GM11168 (cell line): ENCODE data around the gene CRYL1.

ENCODE experiments used
- in situ Hi-C: fragments of 300-500 bp; cut with MboI; formaldehyde crosslinking; loops from one replicate; pipeline ENCODE4 v1.12.0; 2022; ENCODE audit warnings: low sequenced_read_pairs; ENCODE audit not compliant: unreplicated experiment

The CRYL1 gene

DNA sequence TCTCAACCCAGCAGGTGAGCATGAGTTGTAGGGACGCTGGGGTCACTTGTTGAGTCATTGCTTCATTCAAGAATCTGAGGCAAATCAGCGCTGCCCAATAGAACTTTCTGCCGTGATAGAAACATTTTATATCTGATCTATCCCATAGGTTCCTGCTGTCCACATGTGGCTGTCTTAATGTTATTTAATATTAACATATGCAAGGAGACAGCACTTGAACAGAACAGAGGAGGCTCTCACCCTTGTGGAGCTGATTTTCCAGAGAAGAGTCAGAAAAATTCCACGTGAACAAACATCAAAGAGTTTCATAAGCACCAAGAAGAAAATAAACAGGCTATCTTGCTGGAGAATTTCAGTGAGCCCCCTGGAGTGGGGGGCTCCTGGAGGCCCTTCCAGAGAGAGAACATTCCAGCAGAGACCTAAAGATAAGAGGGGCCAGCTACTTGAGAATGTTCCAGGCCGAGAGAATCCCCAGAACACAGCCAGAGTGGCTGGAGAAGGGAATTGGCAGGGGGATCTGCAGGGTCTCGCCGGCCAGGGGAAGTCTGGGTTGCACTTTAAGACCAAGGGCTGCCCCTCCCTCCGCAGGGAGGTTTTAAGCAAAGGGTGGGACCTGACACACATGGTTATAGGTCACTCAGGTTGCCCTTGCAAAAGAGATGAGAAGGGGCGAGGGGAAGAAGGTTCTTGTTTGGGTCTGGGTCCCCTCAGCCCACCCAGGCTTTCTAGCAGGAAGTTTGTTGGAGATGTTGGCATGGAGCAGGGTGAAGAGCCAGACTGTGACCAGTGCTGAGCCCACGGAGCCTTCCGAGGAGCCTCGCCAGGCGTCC lies 135.7 kb downstream of the CRYL1 start:
- in situ Hi-C loops = no loop called here

DNA sequence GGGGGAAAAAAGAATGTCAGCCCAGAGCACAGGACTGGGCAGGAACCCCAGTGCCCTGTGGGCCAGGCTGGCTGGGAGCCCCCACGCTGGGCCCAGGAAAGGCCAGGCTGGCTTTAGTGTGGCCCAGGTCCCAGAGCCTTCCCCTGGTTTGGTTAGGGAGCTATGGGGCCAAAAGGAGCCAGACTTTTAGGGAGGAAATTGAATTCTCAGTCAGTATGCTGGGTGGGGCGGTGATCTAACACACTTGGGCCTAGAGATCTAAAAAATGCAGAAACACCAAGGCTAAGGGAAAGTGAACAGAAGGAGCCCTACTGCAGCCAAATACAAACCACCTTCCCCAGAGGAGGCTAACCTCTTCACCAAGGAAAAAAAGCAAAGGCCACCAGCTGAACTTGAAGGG lies 137.5 kb downstream of the CRYL1 start:
- in situ Hi-C loops = no loop called here

DNA sequence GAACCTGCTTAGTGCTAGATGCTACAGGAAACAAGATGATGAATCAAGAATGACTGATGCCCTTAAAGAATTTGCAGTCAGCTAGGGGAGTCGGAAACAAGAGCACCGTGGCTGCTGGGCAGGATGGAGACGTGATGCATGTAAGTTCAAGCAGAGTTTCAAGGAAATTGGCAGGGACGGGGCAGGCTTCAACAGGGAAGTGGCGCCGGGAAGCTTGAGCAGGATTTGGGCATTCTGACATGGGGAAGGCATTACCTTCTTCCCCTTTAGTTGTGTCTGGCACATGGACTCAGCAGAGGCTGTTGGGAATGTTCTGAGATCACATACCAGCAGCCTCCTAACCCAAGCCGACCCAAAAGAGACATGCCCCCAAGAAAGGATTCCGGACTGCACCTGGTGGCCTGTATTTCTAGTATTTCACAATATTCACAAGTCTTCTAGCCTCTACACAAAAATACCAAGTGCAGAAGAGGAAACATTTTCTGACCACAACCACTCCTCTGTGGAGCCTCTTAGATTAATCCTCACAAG lies 138.2 kb downstream of the CRYL1 start:
- in situ Hi-C loops = no loop called here

DNA sequence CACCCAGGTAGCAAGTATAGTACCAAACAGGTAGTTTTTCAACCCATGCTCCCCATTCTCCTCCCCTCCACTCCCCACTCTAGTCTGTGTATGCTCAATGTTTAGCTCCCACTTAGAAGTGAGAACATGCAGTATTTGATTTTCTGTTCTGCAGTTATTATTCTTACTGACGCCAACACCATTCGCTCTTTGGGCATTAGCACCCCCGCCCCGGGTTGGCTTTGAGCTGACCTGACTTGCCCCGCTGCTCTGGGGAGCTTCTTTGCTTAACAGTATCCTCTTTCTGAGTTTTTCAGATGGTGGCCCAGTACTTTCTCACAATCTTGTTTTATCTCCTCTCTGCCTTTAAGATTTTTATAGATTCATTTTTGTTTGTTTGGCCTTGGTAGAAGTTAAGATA lies 138.7 kb downstream of the CRYL1 start:
- in situ Hi-C loops = no loop called here

DNA sequence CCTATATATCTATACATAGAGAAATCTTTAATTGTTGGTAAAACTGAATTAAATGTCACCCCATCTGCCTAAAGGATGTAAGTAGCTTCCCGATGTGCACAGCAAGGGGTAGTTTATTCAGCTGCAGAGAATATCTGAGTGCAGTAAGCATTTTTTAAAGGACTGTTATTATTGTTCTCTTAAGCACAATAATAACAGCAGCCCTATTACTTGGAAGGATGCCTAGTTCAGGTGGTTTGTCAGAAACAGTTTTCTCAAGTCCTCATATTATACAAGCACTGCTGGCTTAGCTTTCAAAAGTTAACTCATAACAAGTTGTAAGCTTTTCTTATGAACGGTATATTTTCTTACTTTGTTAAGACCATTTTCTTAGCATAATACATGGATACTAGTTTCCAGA lies 142.6 kb downstream of the CRYL1 start:
- in situ Hi-C loops = no loop called here

DNA sequence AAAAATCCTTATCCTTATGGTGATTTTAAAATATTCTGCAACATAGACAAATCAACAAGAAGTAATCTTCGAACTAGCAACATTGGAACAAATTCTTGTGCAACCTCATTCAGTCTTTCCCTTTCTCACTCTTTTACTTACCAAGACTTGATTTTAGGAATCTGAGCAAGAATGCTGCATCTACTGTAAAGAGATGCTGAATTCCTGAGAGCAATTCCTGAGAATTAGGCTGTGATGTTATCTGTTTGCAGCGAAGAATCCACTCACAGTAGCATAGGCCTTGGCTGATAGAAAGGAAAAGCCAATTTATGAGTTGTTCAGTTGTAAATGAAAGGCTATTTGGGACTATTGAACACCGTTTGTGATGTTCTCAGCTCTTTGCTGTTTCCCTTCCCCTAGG lies 144.3 kb downstream of the CRYL1 start:
- in situ Hi-C loops = no loop called here

DNA sequence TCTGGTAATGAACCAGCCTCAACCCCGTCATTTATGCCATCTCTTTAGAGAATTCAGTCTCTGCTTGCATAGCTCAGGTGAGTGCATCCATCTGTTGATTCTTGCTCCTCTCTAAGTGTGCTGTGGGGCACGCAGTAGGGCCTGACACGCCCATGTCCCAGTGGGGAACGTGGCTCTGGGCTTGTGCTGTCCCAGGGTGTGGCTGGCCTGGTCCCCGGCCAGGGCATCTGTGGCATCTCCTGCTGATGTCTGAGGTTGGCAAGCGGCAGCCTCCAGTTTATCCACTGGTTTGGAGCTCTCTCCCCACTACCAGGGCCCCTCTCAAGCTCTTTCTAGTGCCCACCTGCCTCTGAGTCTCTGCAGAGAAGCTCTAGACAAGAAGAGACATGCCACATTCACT lies 146.9 kb downstream of the CRYL1 start:
- in situ Hi-C loops = no loop called here

DNA sequence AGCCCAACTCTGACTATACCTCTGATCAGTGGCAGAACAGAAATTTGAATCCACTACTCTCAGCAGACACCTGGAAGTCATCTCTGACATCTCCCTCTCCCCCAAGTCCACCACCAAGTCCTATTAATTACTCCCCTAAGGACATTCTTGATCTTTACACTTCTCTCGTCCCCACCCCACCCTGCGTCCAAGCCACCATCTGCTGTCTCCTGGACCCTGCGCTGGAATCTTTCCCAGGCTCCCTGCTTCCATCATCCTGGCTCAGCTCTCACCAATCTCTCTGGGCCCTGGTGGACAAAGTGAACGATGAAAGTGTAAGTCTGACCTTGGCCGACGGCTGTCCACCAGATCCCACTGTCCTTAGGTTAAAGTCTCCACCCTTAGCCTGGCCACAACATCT lies 147.9 kb downstream of the CRYL1 start:
- in situ Hi-C loops = no loop called here

DNA sequence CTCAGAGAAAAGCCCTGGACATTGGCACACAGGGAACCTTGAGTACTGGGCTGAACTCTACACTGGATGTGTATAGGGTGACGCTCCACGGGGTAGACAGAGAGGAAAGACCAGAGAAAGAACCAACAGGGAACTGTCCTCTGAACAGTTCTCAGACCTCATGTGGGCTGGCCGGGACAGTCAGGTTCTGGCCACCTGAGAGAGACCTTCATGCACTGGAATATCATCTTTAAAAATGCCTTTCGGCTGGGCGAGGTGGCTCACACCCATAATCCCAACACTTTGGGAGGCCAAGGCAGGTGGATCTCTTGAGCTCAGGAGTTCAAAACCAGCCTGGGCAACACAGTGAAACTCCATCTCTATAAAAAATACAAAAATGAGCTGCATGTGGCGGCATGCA lies 149.8 kb downstream of the CRYL1 start:
- in situ Hi-C loops = no loop called here

DNA sequence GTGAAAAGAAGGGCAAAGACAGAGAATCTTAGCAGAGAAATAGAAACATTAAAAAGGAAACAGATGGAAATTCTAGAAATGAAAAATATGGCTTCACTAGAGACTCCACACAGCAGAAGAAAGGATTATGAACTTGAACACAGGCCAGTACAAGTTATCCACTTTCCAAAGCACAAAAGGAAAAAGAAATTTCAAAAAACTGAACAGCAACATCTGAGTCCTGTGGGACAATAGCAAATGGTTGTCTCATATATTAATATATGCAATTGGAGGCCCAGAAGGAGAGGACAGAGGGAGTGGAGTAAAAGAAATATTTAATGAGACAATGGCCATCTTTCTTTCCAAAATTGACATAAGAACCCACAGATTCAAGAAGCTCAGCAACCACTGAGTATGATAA lies 151.8 kb downstream of the CRYL1 start:
- in situ Hi-C loops = no loop called here

DNA sequence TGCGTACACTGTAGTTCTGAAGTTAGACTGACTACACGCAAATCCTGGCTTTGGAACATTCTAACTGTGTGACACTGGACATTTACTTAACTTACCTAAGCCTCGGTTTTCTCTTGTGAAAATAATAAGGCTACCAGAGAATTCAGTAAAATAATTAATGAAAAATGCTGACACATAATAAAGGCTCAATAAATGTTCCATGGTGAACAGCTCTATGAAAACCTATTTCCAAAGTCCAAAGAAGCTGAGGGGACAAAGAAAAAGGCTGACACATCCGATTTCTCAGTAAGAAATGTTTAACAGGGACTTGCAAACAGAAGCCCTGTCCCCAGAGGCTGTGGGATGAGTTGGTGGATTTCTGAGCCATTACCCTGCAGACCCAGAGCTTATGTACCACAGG lies 153.8 kb downstream of the CRYL1 start:
- in situ Hi-C loops = no loop called here

DNA sequence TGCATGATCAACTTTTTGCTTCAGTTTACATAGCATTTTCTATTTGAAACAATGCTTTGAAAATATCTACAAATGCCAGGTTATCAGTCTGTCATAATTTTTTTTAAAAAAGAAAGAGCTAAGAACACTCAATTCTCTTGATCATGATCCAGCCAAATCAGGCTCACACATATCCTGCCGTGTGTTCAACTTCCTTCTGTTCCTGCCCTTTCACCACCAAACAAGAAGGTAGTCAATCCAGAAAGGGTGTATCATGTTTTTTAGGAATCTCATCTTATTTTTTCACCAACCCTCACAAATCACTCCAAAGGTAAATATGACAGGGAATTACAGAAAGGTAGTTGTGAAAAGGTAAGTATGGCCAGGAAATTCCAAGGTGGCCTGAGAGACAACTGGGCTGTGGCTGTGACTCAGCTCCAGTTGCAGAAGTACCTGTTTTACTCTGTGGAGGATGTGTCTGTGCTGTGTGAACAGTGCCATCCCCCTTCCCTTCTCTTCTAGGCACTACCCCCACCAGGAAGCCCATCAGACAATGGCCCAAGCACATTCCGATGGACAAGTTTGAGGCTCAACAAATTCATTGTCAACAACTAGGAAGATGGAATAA lies 154.7 kb downstream of the CRYL1 start:
- in situ Hi-C loops = no loop called here

DNA sequence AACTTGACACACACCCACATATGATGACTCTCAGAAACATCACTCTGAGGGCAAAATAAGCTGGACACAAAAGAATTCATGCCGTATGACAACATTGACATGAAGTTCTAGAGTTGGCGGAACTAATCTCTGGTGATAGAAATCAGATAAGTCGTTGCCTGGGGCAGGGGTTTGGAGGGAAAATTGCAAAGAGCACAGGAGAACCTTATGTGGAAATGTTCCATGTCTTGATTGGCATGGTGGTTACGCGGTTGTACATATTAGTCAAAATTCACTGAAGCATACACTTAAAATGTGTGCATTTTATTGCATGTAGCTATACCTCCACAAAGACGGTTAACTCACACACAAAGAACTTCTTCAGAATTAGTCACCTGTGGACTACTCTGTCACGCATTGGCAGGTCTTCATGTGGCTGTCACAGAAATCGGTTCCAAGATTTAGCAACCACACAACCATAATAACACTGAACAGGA lies 155.7 kb downstream of the CRYL1 start:
- in situ Hi-C loops = no loop called here

DNA sequence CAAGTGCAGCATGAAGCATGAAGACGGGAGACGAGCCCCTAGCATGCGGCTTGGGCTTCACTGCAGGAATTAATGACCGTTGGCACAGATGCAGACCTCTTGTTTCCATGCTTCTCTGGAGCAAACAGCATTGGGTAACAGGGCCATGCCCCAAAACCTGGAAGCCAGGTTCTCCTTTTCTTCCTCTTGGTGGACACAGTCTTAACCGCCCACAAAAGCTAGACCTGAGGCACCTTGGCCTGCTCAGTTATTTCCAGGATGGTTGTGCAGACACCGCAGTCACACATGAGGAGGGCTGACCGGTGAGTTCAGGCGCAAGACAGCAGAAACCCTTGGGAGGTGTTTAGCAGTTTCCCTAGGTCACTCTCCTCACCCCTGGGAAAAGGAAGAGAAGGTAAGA lies 159.6 kb downstream of the CRYL1 start:
- in situ Hi-C loops = no loop called here

DNA sequence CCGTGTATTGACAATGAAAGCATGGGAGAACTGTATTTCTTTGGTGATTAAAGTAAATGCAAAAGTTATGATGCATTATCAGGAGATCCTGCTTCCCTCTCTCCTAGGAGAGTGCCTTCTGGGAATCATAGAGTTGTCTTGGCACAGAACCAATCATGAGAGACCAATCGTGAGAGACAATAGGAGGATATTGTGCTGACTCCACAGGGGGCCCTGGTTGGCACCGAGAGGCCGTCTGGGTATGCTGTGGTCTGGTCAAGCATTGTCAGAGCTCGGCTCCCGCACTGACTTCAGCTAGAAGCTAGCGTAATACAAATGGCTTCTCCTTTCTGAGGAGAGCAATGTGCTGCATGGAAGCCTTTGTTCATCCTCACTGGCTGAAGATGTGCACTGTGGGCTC lies 162.1 kb downstream of the CRYL1 start:
- in situ Hi-C loops = no loop called here

DNA sequence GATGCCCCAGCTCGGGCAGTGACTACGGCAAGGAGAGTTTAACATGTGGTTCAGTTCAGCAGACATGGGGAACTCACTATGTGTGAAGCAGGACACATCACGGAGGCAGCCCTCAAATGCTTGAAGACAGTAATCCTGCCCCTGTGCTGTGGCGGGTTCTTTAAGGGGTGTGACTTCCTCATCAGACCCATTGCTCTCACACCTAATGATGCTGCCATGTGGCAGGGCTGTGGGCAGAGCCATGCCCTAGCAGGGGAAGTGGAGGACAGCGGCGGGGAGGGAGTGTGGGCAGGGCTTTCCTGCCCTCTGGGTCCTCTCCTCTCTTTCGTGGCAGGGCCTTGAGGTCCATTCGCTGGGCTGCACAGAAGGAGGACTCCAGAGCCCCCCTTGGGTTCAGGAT lies 162.5 kb downstream of the CRYL1 start:
- in situ Hi-C loops = no loop called here

DNA sequence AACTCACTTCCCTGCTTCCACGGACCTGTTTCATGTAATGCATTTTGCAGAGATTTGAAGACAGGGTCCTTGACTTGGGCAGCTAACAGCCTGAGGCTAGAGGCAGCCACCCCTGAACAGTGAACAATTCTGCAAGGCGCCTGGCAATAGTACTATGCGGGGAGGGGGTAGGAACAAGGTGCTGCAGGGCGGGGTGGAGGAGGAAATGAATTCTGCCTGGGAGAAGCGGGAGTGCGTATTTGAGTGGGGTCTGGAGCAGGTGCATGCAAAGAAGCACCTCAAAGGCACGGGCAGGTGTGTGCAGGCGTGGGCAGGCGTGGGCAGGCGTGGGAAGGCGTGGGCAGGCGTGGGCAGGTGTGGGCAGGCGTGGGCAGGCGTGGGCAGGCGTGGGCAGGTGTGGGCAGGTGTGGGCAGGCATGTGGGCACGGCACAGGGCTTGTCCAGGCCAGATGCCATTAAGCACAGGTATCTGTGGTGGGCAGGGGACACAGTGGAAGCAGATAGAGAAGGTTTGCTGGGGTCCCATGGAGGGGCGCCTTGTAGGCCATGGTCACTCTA lies 163.1 kb downstream of the CRYL1 start:
- in situ Hi-C loops = no loop called here

DNA sequence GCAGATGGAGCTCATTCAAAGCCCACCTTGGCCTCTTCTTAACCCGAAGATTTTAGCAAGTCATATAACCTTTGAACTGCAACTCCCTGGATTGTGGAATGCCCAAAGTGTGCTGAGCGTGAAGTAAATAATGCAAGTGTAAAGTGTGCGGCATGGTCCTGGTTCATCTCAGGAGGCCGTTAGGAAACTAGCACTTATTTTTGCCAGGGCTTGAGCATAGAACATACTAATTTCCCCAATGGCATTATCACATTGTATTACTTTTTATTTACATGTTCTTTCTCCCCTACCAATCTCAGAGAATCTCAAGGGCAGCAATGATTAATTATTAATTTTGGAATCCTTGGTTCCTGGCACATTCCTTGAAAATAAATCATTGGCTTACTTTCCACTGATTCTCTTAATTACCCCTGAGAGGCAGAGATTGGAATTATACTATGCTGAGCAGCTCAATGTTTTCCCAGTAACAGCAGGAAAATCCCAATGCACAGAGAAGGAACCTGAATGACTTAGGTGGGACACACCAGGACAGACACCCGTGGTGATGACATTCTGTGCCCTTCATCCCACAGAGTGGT lies 164.7 kb downstream of the CRYL1 start:
- in situ Hi-C loops = no loop called here

DNA sequence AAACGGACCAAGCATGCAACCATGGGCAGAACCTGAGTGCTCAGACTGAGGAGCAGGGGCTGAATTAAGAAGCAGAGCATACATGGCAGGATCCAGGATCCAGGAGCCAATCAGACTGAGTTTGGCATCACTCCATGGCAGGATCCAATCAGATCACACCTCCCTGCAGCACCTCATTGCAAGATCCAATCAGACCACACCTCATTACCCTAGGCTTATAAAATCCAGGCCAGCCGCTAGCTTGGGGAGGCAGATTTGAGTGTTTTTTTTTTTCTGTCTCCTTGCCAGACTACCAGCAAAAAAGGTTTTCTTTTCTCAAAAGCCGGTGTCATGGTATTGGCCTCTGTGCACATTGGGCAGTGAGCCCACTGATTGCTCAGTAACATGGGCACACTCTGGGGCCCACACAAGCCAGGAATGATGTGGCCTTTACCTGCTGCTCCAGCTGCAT lies 165.6 kb downstream of the CRYL1 start:
- in situ Hi-C loops = no loop called here

DNA sequence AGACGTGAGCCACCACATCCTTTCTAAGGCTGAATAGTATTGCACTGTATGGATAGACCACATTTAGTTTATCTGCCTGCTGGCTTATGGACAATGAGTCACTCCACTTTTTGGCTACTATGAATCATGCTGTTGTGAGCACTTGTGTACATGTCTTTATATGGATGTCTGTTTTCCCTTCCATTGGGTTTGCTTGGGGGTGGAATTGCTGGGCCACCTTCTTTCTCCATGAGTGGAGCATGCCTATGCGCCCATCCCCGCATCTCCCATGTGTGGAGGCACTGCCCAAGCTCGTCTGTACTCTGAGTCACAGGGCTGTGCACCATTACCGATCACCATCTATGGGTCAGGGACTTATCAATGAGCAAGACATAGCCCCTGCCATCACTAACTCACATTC lies 166.3 kb downstream of the CRYL1 start:
- in situ Hi-C loops = no loop called here

DNA sequence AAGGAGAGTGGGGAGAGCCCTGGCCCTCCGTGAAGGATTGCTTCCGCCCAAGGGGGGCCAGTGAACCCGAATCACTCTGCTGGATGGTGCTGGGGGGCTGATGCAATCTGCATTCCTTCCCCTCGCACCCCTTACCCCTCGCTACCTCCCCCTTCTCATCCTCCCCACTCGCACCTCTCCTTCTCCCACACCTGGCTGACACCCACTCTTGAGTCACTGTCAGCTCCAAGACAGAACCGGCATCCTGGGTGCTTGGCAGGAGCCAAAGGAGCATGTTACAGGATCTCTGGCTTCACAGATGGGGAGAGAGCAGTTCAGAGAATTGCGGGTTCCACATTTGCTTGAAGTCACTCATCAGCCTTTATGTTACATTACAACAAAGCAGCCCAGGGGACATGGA lies 167.6 kb downstream of the CRYL1 start:
- in situ Hi-C loops = no loop called here
